ENCODE results near the gene CAT.

The CAT gene

DNA sequence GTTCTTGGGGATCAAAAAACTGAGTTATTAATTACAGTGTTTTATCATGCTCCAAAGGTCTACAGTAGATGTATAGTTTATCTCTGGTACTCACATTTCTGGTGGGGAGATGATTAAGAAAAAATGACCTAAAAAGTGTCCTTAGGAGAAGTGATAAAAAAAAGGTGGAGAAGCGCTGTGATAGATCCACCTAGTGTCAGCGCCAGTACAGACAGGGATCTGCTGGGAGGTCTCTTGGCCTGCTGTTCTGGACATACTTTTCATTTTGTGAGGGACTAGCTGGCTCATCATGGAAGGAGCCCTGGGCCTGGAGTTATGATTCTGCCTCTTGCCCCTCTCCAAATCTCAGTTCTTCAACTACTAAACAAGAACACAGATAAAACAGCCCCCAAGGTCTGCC, 71.9 kb downstream of the CAT start:
- H3K9me3 Mint-ChIP-seq (ENCODE audit: low read depth): no peaks in the 10 kb centered on the region
- no peak overlapping the region for H3K27ac Mint-ChIP-seq
- no peaks in the 10 kb centered on the region for H3K36me3 Mint-ChIP-seq
- H3K4me3 Mint-ChIP-seq: no peak overlapping the region
- no peaks in the 10 kb centered on the region for H3K27me3 Mint-ChIP-seq
- H3K4me1 Mint-ChIP-seq (ENCODE audit: low read depth): no peaks in the 10 kb centered on the region

- Mint-ChIP-seq H3K9me3 (ENCODE audit: low read depth) (no peaks in the 10 kb centered on the region), H3K4me1 (ENCODE audit: low read depth) (no peaks in the 10 kb centered on the region), H3K27me3 (no peaks in the 10 kb centered on the region), H3K36me3 (no peaks in the 10 kb centered on the region), H3K27ac (no peak overlapping the region), H3K4me3 (no peak overlapping the region)
Measured at GRCh38 chr11:34512840-34513681, 74.3 kb downstream of the CAT start.

- Mint-ChIP-seq H3K9me3 (ENCODE audit: low read depth) (no peaks in the 10 kb centered on the region), H3K36me3 (no peaks in the 10 kb centered on the region), H3K27ac (no peak within 1 kb of the TSS), H3K4me1 (ENCODE audit: low read depth) (no peaks in the 10 kb centered on the region), H3K4me3 (no peak within 1 kb of the TSS), H3K27me3 (no peaks in the 10 kb centered on the region)
Measured at GRCh38 chr11:34513682-34514449, 75.1 kb downstream of the CAT start, which contains the start of gene ELF5. ELF5 (minus strand) TSS chr11:34513794; CDS start chr11:34505749, 8,045 bp downstream.

- Mint-ChIP-seq H3K27me3 (no peaks in the 10 kb centered on the region), H3K9me3 (ENCODE audit: low read depth) (no peaks in the 10 kb centered on the region), H3K27ac (no peak overlapping the region), H3K36me3 (no peaks in the 10 kb centered on the region), H3K4me1 (ENCODE audit: low read depth) (no peaks in the 10 kb centered on the region), H3K4me3 (no peak overlapping the region)
Measured at GRCh38 chr11:34514597-34514996, 75.9 kb downstream of the CAT start.

DNA sequence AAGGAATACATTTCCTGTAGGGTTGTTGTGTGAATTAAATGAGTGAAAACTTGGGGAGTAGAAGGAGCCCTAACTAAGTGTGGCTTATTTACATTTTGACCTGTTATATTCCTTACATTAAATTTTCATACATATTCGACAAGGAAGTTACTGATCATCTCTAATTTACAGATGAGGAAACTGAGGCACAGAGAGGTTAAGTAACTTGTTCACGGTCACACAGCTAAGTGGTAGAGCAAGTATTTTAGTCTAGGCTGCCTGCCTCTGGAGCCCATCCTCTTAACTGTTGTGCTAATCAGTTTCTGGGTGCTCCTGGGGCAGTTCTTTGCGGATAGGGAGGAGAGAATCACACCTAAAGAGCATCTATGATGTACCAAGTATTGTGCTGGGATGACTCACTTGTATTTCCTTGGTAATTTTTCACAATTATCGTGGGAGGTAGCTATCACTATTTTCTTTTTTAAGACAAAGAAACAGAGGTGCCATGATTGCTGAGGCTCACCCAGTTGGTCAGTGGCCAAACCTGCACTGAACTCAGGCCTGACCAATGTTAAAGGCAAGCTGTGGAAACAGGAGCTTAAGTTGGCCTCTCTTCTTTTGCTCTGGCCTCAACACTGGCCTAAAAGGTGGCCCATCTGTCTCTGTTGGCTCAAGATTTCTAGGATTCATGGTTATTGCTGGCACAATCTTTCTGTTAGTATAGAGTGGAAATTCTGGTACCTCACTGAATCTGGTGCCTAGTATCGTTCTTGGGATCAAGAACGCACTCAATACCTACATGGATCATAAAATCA, 77.7 kb downstream of the CAT start:
- H3K27me3 Mint-ChIP-seq: no peaks in the 10 kb centered on the region
- no peaks in the 10 kb centered on the region for H3K36me3 Mint-ChIP-seq
- no peaks in the 10 kb centered on the region for H3K4me1 Mint-ChIP-seq (ENCODE audit: low read depth)
- H3K9me3 Mint-ChIP-seq (ENCODE audit: low read depth): no peaks in the 10 kb centered on the region
- H3K27ac Mint-ChIP-seq: no peak overlapping the region
- no peak overlapping the region for H3K4me3 Mint-ChIP-seq

DNA sequence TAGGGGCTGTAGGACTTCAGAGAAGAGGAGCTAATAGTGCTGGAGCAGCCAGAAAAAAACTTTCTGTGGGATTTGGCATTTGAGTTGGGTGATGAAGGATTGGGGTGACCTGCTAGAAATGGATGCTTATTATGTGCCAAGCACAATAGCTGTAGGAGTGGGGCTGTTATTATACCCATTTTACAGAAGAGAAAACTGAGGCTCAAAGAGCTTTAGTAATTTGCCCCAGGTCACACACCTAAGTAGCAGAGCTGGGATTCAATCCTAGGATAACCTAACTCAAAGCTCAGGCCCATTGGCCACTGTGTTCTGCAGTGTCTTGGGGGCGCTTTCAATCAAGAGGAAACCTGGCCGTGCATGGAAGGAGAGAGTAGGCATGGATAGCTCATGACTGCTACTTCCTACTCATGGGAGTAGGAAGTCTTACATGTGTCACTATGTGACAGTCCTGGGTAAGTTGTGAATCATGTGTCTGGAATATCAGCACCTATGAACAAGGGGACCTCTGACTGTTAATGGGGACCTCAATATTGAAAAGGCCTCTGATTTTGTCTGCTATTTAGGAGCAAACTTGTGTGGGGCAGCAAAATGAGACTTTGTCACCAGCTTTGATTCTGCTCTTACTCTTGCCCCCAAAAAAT, 81.0 kb downstream of the CAT start:
- Mint-ChIP-seq H3K4me1 (ENCODE audit: low read depth) (no peaks in the 10 kb centered on the region), H3K36me3 (no peaks in the 10 kb centered on the region), H3K27me3 (peaks cover 1% of the 10 kb centered on the region), H3K27ac (no peak overlapping the region), H3K9me3 (ENCODE audit: low read depth) (no peaks in the 10 kb centered on the region), H3K4me3 (no peak overlapping the region)

- H3K4me1 Mint-ChIP-seq (ENCODE audit: low read depth): no peaks in the 10 kb centered on the region
- no peak overlapping the region for H3K27ac Mint-ChIP-seq
- H3K36me3 Mint-ChIP-seq: no peaks in the 10 kb centered on the region
- H3K27me3 Mint-ChIP-seq: peaks cover 1% of the 10 kb centered on the region
- H3K4me3 Mint-ChIP-seq: no peak overlapping the region
- no peaks in the 10 kb centered on the region for H3K9me3 Mint-ChIP-seq (ENCODE audit: low read depth)
Measured at GRCh38 chr11:34521265-34521664, 82.5 kb downstream of the CAT start.
